Activated gamma-delta T cell treated with Interleukin-2 at 50 U/mL for 16 hours (primary cell): ENCODE results near the gene FZD8.
"Not testable (repeated sequence)": the region's sequence is repeated elsewhere in the genome, so short reads cannot be mapped to it uniquely, and the experiment has no call there.

ENCODE experiments used
- DNase-seq: peaks from one replicate; pipeline ENCODE4 v3.0.0-alpha.2; 2020

FZD8 gene

GRCh38 chr10:35642035-35642792, at the start of gene FZD8:
FZD8 (minus strand) TSS chr10:35642296; CDS start chr10:35641429, 867 bp downstream.
- DNase-seq = peak; percentile 45

- DNase-seq = no peak
Observed at GRCh38 chr10:35691522-35692236, 49.6 kb upstream of the FZD8 start.

DNA sequence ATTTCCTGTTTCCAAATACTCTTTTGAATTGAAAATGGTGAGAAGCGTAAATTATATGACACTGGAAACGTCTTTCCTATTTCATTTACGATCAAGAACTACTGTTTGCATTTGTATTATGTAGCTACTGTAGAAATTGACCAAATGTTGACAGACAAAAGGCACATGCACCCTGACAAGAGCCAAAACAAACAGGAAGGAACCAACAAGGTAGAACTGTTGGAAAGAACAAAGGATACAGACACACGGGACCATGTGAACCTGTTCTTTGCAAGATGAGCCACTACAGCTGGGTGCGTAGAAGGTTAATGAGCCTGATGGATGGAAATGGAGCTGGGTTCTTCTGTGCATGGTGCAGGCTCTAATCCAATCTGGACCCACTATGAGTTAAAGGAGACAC, 48.4 kb upstream of the FZD8 start:
- no peak for DNase-seq

GRCh38 chr10:35685858-35686257, 43.8 kb upstream of the FZD8 start:
- not testable (repeated sequence) for DNase-seq

GRCh38 chr10:35685402-35685801, 43.3 kb upstream of the FZD8 start:
- DNase-seq = no peak

DNA sequence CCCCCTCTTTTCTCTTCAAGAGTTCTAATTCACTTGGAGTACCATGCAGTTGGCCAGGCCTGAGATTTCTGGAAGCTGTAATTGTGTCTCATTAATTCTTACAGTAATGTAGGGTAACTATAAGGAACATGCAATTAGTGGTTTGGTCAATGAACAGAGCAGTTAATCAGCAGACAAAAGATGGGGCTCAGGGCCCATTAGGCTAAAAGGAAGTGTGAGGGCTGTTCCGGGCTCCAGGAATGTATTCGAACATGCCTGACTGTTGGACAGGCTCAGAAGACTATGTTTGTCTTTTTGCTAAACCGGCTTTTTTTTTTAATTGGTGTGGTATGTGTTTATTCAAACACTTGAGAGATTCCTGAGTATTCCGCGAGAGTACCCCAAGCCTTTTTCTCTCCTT, 42.5 kb upstream of the FZD8 start:
- no peak for DNase-seq

DNA sequence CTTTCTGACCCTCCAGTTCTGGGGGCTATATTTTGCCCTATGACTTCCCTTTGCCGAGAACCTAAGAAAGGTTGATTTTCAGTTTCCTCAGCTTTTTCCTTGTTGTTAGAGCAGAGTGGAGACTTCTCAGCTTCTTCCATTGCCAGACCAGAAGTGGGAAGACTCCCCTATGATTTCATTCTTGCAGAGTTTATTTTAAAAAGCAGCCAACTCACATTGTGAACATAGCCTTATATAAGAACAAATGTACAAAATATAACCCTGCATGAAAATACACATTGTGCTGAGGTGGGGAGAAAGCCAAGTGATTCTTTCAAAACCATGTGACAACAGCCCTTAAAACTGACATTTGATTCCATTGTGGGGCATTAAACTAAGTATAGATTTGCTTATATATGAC, 33.8 kb upstream of the FZD8 start:
- DNase-seq = no peak

DNA sequence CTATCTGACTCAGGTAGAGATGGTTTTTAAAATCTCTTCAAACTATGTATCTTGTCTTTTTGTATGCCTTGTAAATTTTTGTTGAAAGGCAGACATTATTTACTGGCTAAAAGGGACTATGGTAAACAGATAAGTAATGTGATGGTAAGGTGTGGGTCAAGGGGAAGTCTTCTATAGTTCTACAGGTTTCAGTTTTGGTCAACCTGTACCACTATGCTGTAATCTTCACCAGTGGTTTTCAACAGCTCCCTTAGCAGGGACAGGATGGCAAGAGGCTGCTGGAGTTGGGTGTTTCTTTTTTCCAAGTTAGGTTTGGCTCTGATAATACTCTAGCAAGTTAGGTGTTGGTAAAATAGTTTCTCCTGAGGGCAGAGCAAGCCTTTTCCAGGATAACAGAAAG, 32.7 kb upstream of the FZD8 start:
- no peak for DNase-seq

- no peak for DNase-seq
Observed at GRCh38 chr10:35668865-35669650, 27.0 kb upstream of the FZD8 start.

- no peak for DNase-seq
Observed at GRCh38 chr10:35667971-35668370, 25.9 kb upstream of the FZD8 start.

DNA sequence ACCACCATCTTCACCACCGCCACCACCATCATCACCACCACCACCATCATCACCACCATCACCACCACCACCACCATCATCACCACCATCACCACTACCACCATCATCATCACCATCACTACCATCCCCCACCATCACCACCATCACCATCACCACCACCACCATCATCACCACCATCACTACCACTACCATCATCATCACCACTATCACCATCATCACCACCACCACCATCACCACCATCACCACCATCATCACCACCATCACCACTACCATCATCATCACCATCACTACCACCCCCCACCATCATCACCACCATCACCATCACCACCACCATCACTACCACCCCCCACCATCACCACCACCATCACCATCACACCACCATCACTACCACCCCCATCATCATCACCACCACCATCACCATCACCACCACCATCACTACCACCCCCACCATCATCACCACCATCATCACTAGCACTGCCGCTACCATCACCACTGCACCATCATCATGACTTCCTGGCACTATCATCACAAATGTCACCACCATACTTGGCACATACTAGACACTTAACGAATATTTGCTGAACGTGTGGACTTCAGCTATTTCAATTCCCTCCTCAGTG, 25.3 kb upstream of the FZD8 start:
- no peak for DNase-seq

DNA sequence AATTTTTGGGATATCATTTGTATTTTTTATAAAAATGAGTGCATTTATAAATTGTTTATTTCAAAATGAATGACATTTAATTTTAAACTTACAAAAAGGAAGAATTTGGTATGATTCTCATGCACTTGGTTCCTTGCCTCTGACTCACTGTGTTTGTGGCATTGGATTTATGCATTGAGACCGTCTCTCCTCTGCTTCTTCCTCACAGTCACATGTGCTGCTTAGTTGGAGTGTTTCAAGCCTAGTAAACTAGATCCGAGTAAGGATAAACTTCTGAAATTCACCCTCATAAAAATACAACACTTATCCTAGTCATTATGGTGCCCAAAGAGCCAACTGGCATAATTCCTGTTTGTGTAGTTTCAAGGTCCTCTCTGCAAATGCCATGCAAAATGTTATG, 19.1 kb upstream of the FZD8 start:
- no peak for DNase-seq

GRCh38 chr10:35659456-35659855, 17.4 kb upstream of the FZD8 start:
- no peak for DNase-seq

- no peak for DNase-seq
Observed at GRCh38 chr10:35657621-35658020, 15.5 kb upstream of the FZD8 start.

DNA sequence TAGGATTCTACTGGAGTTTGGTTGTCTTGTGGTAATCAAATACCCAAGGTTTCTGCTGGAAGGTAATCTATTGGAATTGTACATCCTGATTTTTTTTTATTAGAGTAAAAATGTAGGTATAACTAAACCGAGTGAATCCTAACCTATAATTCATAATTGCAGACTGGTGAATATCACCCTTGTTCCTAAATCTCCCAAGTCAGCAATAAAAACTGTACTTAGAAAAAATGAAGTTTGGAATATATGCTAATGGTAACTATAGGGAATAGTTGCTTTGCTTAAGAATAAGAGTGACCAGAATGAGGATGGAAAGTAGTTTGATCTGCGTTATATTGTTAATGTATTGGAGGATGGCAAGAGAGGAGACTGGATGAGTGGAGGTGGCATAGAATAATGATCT, 10.7 kb upstream of the FZD8 start:
- DNase-seq = no peak

DNA sequence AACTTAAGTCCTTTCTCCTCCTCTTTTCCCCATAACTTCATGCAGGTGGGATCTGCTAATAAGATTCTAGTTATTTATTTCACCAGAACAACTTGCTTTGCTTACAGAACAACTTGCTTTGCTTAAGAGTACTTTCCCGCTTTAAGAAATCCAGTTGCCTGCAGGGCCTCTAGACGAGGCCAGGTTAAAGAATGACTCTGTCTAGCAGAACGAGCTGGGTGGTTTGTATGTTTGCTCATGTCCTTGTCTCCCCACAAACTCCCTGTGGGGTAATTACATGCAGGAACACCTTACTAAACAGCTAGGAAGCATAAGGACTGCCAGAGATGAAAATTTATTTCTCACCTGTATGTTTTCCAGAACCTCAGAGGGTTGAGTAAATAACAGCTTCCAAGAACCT, 8.8 kb upstream of the FZD8 start:
- no peak for DNase-seq

GRCh38 chr10:35644050-35644950, 2.2 kb upstream of the FZD8 start:
- DNase-seq = no peak

GRCh38 chr10:35643151-35644049, 1.3 kb upstream of the FZD8 start:
- DNase-seq = no peak

DNA sequence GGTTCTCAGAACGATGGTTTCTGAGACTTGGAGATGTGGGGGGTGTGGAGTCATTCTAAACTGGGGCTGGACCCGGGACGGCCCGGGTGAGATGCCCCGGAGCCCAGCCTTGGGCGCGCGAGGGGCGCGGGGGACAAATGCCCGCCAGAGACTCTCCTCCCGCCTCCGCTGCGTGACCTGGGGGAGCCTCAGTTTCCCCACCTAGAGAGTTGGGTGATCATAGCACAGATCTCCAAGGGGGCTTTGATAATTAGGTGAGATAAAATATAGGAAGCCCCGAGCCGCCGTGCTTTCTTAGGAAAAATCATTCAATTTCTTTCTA, 658 bp upstream of the FZD8 start:
- no peak for DNase-seq

- no peak for DNase-seq
Observed at GRCh38 chr10:35641676-35642034, 441 bp downstream of the FZD8 start.

DNA sequence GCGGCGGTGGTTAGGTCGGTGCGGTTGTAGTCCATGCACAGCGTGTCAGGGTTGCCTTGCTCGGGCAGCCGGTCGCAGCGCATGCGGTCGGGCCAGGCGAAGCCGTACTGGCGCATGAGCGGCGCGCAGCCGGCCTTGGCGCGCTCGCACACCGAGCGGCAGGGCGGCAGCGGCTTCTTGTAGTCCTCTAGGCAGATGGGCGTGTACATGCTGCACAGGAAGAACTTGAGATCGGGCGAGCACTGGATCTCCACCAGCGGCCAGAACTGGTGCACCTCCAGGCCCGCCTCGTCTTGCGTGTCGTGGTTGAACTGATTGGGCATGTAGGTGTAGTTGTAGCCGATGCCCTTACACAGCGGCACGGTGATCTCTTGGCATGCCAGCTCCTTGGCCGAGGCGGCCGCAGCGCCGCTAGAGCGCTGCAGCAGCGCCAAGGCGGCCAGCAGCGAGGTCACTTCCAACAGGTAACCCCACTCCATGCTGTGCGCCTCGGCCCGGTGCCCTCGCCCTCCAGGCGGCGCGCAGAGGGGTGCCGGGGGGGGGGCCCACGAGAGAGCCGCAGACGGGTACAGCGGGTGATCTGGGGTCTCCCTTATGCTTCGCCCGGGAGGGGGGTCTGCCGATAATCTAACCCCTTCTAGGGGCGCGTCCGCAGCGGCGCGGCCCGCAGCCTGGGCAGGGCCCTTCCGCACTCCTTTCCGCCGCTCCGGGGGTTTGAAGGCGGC, 983 bp downstream of the FZD8 start:
- DNase-seq = no peak
